Ureter (tissue), 1 donor: ENCODE results near the gene FIBCD1. TPM values are rescaled to one million over a fixed set of nuclear protein-coding genes. Genes with fewer than 3 reads are reported as not detected.
A peak's percentile ranks its signal among the peaks of the same experiment; 100 is the strongest.
"Not testable (repeated sequence)": the region's sequence is repeated elsewhere in the genome, so short reads cannot be mapped to it uniquely, and the experiment has no call there.

ENCODE experiments used
- DNase-seq: peaks from one replicate; pipeline ENCODE4 v3.0.0-alpha.2; 2020; ENCODE audit warnings: low spot score
- total RNA-seq: library from RNA; stranded (reverse); gene quantifications from one replicate; pipeline ENCODE4 v1.2.4, GENCODE V29; 2023
- donor health status: DM: yes; HTN: yes; CAD: no.

The FIBCD1 gene
- total RNA-seq, 1 donor from 2014 or later, result not detected

- not testable (repeated sequence) for DNase-seq
Observed at GRCh38 chr9:130954925-130955324, 15.9 kb upstream of the FIBCD1 start.

DNA sequence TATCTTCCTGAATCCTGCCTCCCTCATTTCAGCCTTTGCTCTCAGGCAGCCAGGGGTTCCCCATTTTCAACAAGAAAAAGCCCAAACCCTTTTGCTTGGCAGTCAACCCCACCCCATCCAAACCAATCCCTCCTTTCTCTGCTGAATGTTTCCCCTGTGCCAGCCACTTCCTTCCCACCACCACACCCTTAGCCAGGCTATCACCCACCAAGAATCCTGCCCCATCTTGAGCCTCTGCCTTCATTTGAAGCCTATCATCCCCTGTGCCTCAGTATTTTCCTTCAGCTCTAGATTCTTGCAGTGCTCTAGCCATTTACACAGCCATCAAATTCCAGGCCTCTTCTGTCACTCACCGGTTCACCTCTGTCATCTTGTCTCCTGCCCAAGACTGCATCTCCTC is 15.3 kb upstream of the FIBCD1 start:
- DNase-seq, result no peak

GRCh38 chr9:130952065-130952762 is 13.2 kb upstream of the FIBCD1 start:
- no peak for DNase-seq

DNA sequence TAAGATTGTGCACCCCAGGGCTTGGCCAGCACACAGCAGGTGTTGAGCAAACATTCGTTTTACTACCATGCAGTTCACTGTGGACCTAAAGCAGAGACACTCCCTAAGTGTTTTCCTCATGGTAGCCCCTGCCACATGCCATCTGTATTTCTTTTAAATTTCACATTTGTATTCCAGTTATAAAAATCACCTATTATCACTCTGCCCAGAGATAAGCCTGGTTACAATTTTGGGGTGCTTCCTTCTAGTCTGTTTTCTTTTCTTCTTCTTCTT is 10.9 kb upstream of the FIBCD1 start:
- no peak for DNase-seq

- no peak for DNase-seq
Observed at GRCh38 chr9:130949188-130950038, 10.4 kb upstream of the FIBCD1 start.

DNA sequence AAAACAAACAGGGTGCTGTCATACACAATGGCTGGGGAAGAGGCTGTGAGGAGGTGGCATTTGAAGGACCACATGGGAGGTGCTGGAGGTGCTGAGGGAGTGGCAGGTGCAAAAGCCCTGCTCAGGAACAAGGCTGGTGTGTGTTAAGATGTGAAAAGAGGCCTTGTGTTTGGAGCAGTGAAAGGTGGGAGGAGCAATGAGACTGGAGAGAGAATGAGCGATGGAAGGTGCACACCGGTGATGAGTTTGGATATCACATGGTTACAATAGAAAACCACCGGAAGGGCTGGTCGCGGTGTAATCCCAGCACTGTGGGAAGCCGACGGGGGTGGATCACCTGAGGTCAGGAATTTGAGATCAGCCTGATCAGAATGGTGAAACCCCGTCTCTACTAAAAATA is 9.2 kb upstream of the FIBCD1 start:
- DNase-seq, result no peak

DNA sequence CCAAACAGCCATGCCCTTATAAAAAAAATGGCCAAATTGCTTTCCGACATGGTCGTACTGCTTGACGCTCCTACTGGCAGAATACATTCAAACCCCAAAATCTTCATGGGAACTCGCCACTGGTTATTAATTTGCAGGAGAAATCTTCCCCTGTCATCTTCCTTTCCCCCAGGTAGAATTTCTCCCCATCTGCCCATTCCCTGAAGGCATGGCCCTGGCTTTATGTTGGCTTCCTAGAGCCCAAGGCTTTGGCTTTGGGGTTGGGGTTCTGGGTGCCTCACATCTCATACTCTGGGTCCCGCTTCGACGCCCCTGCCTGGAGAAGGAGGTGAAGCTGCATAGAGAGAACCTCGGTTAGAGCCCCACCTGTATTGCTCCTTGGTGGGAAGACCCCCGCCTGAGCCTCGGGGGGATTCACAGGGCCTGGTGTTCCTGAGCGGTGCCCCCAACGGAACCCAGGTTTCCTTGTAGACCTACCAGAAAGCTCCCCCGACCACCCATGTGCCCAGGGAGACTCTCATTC is 8.6 kb upstream of the FIBCD1 start:
- DNase-seq, result no peak

- no peak for DNase-seq
Observed at GRCh38 chr9:130946766-130947617, 7.9 kb upstream of the FIBCD1 start.

GRCh38 chr9:130945173-130945572 is 6.1 kb upstream of the FIBCD1 start:
- DNase-seq, result no peak

- no peak for DNase-seq
Observed at GRCh38 chr9:130944510-130945058, 5.5 kb upstream of the FIBCD1 start.

DNA sequence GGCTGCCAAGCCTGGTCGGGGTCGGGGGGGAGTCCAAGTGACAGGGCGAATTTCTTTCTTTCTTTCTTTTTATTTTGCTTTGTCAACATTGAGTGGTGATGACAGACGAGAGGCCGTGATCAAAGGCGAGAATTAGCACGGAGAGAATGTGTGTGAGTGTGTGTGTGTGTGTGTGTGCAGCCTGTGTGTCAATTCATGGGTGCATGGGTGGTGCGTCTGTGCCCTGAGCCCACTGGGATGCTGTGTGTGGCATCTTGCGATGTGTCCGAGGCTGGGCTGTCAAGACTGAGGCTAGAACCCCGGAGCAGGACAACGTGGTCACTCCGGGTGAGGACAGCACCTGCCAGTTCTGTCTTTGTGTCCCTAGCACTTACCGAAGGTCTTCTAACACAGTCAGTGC is 4.7 kb upstream of the FIBCD1 start:
- no peak for DNase-seq

DNA sequence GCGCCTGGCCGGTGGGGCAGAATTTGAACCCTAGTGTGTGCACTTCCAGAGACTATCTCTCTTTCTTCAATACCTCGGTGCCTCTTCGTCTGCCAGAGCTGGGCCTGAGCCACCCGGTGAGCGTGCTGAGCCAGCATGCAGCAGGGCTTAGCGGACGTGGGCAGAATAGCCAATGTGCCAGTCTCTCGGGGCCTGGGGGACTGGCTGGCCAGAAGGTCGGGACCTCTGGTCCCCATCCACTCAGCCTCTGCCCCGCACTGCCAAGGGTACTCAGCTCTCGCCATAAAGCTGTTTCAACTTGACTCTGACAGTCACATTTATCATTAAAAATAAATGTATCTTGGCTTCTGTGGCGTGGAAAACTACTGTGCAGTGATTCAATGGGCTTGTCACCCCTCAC is 4.2 kb upstream of the FIBCD1 start:
- no peak for DNase-seq

DNA sequence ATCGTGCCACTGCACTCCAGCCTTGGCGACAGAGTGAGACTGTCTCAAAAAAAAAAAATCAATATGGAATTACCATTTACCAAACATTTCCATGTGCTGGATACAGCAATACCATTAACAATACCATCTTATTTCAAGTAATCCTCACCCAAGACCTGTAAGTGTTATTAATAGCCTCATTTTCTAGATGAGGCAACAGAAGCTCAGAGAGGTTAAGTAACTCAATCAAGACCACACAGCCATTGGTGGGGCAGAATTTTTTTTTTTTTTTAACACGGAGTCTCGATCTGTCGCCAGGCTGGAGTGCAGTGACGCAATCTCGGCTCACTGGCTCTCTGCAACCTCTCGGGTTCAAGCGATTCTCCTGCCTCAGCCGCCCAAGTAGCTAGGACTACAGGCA is 3.6 kb upstream of the FIBCD1 start:
- no peak for DNase-seq

DNA sequence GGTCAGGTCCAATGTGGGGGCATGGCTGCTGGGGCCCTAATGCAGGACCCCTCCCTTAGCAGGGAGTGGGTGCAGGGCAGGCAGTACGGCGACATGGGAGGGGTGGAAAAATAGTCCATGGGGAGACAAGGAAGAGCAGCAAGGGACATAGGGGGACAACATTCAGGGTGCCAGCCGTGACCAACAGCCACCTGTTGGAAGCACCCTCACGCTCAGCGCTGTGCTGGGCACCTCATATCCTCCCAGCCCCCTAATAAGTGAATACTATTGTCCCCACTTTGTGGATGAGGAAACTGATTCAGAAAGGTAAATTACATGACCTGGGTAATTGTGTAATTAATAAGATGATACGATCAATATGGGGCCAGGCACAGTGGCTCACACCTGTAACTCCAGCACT is 3.0 kb upstream of the FIBCD1 start:
- no peak for DNase-seq

DNA sequence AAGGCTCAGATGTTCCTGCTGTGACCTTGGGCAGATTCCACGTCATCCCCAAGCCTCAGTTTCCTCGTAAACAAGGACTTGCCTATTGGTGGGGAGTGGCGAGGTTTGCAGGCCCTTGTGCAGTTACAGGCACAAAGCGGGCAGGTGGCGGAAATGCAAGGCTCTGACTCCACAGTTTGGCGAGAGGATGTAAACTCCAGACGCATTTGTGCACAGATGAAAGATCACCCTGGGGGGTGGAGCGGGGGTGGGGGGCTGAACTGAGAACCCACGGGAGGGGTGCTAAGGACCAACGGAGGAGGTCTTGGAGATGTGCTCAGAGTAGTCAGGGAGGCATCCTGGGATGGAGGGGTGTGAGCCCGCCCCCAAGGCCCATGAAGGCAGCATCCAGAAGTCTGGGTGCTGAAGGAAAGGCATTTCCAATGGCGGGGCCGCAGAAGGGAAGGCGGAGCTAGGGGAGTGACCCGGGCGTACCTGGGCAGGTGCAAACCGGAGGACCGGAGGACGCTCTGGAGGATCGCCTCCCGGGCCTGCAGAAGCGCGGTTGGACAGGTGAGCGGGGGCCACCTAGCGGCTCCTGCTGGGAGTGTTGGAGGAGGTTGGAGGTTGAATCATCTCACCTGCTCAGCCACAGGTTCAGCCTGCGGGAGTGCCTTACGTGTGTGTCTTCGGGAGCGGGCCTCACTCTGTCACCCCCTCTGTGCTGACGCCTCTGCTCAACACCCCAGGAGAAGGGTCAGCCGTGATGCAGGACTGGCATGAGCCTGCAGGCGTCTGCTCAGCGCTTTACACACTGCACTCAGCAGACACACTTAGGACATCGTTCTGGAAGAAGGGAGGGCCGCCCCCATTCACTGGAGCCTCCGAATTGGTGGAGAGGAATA is 1.9 kb upstream of the FIBCD1 start:
- peak; percentile 88 for DNase-seq

GRCh38 chr9:130940027-130940549 is 1.0 kb upstream of the FIBCD1 start:
- DNase-seq, result no peak

- DNase-seq, result no peak
Observed at GRCh38 chr9:130939405-130940026, 469 bp upstream of the FIBCD1 start.

- DNase-seq, result no peak
Observed at GRCh38 chr9:130938184-130938651, 829 bp downstream of the FIBCD1 start.

DNA sequence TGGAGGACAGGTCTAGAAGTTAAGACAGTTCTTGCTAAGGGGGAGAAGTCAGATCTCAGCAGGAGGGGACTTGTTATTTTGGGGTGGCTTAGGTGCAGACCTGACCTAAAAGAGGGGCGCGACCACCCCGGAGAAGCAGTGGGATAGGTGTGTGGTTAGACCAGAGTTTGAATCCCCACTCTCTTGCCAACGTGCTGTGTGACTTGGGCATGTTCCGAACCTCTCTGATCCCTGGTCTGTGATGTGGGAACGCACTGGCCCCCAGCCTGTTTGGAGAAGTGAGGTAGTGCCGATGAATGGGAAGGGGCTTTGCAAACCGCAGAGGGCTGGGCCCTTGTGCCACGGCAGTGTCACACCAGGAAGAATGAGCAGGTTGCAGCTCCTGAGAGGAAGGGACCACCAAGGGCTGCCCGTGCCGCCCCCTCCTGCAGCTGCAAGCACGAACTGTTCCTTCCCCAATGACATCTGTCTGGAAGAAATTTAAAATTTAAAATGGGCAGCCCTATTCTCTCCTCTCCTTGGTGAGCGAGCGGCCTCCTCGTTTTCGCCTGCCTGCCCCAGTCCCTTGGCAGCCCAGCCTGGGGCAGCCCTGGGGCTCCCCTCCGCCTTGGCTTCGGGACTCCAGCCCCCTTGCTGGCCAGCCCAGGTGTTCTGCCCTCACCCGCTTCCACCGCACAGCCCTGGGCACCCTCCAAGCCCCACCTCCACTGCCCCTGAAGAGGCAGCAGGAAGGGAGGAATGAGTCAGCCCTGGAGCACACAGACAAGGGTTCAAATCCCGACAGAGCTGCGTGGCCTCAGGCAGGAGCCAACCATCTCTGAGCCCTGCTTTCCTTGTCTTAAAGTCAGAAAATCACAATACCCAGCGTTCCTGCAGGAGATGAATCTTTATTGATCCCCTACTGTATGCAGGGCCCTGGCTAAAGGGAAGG is 1.6 kb downstream of the FIBCD1 start:
- no peak for DNase-seq
